IPS DF 4.7 (cell line): ENCODE measurements around the gene LRIT2.
"Not testable (repeated sequence)": the region's sequence is repeated elsewhere in the genome, so short reads cannot be mapped to it uniquely, and the experiment has no call there.

ENCODE experiments used
- DNase-seq: peaks from one replicate; pipeline ENCODE4 v3.0.0-alpha.2; 2013; ENCODE audit warnings: low spot score; ENCODE audit errors: extremely low read depth

LRIT2 gene

DNA sequence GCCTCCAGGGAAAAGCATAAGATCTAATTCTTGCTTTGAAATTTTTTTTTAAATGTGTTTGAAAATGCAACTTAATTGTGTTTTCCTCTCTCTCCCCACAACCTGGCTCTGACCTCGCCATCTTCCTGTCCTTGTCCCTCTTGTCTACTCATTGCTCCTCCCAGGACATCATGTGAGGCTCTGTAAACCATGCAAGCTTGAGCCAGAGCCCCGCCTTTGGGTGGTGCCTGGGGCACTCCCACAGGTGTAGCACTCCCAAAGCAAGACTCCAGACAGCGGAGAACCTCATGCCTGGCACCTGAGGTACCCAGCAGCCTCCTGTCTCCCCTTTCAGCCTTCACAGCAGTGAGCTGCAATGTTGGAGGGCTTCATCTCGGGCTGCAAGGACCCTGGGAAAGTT is 40.8 kb downstream of the LRIT2 start:
- DNase-seq = no peak

- no peak for DNase-seq
Observed at GRCh38 chr10:84181631-84182030, 43.7 kb downstream of the LRIT2 start.

GRCh38 chr10:84180386-84180785 is 45.0 kb downstream of the LRIT2 start:
- DNase-seq = not testable (repeated sequence)

DNA sequence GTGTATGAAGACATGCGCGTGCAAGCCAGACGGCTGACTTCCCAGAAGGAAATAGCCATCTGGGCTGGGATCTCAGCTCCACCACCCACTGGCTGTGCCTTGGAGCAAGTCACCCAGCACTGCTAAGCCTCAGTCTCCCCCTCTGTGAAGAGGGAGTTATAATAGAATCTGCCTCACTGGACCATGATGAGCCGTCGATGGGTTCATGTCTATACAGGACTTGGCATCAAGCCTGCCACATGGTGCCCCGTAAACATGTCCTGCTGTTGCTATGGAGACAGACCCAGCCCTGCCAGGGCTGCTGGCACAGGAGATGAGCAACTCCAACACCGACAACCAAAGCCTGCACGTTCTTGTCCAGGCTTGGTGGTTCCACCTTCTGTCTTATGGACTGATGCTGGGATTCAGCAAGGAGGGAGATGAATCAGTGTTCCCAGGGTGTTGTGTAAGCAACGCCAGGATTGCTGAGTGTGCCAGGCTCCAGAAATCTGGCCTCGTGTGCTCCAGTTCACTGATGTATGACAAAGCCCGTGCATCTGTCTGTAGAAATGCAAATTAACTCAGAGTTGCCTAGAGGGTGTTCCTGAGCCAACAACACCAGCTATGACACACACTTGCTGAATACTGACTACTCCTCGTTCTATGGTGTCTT is 46.2 kb downstream of the LRIT2 start:
- no peak for DNase-seq

GRCh38 chr10:84178160-84178609 is 47.2 kb downstream of the LRIT2 start:
- DNase-seq = no peak

- no peak for DNase-seq
Observed at GRCh38 chr10:84177541-84178141, 47.7 kb downstream of the LRIT2 start.

DNA sequence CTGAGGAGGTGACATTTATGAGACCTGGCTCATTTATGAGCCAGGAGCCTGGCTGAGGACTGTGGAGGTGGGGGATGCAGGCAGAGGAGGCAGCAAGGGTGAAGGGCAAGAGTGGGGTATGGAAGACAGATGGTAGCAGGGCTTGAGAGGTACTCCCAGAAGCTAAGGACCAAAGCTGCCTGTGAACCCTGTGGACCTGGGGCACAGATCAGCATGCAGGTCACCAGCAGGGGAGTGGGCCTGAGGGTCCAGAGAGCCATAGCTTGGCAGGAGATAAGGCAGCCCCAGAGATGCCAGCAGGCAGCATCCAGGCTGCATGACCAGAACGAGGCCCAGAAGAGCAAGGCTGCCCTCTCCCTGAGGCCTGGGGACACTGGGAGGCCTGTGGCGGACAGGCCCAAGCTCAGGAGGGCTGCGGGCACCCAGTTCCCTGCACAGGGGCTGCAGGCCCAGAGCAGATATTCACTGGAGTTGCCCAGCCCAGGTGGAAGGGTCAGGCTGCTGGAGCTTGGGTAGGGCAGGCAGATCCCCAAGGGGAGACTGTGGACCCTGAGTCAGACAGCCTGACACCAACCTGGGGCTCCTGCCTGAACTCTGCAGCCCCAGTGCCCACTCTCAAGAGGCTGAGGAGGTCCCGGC is 48.4 kb downstream of the LRIT2 start:
- DNase-seq = no peak

DNA sequence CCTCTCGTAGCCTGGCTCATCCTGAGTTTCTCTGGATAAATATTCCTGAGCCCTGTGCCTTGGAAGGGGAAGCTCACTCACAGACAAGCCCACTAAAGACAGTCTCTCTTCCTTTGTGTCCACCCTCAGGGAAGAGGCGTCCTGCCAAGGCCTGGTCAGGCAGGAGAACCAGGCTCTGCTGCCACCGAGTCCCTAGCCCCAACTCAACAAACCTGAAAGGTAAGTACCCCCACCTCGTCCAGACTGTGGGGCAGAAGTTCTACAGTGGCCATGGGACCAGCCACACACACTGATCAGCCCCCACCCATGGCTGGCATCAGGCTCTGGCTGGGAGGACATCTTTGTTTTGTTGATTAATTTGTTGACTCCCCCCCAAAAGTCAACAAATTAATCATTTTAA is 49.0 kb downstream of the LRIT2 start:
- no peak for DNase-seq

DNA sequence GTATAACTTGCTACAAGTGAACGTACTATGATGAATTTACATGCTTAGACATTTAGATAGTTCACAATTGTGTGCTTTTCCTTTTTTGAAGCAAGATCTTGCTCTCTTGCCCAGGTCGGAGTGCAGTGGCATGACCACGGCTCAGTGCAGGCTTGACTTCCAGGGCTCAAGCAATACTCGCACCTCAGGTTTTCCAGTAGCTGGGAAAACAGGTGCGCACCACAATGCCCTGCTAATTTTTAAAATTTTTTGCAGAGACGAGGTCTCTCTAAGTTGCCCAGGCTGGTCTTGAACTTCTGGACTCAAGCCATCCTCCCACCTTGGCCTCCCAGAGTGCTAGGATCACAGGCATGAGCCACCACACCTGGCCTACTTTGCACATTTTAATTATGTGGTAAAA is 49.9 kb downstream of the LRIT2 start:
- DNase-seq = no peak

GRCh38 chr10:84173501-84173929 is 51.8 kb downstream of the LRIT2 start, which contains the start of gene GPR15LG:
TSS of gene GPR15LG (plus strand) at chr10:84173801. CDS start at chr10:84173852, 51 bp downstream.
- DNase-seq = no peak

- no peak for DNase-seq
Observed at GRCh38 chr10:84172467-84173356, 52.6 kb downstream of the LRIT2 start.

DNA sequence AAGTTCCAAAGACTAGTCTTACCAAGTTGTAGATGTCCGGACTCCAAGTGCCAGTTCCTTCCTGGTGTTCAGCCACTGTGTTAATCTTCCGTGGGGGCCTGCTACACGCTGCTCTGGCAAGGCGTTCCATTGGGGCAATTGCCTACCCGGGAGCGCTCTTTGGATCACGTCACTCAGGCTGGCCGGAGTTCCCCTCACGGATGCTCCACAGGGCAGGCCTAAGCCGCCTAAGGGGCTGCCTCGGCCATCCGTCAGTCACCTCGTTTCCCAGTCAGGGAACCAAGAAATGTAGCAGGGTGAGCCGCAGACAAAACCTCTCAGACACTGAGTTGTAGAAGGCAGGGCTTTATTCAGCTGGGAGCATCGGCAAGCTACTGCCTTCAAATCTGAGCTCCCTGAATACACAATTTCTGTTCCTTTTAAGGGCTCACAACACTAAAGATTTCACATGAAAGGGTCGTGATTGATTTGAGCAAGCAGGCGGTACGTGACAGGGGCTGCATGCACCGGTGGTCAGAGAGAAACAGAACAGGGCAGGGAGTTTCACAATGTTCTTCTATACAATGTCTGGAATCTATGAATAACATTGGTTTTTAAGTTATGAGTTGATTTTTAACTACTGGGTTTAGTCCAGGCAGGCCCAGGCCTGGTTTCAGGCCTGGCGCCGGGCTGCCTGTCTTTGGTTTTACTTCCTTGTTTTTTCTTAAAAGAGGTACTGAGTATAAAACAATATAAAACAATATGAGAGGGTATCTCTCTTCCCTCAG is 53.5 kb downstream of the LRIT2 start:
- DNase-seq = not testable (repeated sequence)

DNA sequence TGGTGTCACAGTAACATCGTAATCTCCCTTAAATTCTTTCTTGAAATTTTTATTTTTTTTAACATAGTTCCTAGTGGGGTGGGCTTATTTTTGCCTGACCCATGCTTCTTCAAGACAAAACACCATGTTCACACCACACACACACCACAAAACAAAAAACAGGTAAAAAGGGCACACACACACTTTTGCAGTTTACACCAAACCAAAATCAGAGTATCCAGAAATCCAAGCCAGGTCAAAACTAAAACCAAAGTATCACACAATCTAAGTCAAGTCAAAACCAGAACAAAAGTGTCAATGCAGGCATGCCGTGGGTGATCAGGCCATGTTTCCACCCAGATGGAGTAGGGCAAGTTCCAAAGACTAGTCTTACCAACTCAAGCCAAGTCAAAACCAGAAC is 54.1 kb downstream of the LRIT2 start:
- not testable (repeated sequence) for DNase-seq
